GM12891 (cell line): ENCODE data around the gene PTPRN2.

ENCODE experiments used
- PAX5 ChIP-seq: IDR thresholded peaks from 2 replicates; pipeline ENCODE4 v1.6.1; 2011; ENCODE audit warnings: low read length, moderate library complexity, mild to moderate bottlenecking; ENCODE audit not compliant: insufficient read depth, severe bottlenecking
- POLR2A ChIP-seq: IDR thresholded peaks from 2 replicates; pipeline ENCODE4 v1.6.1; 2011; ENCODE audit warnings: low read depth, low read length, control low read depth
- POLR2AphosphoS5 ChIP-seq: IDR thresholded peaks from 2 replicates; pipeline ENCODE4 v1.6.1; 2011; ENCODE audit warnings: low read depth, low read length, control low read depth
- SPI1 ChIP-seq: IDR thresholded peaks from 2 replicates; pipeline ENCODE4 v1.6.1; 2011; ENCODE audit warnings: low read depth, low read length, control low read depth
- TAF1 ChIP-seq: IDR thresholded peaks from 2 replicates; pipeline ENCODE4 v1.6.1; 2011; ENCODE audit warnings: low read depth, low read length, control low read depth

DNA sequence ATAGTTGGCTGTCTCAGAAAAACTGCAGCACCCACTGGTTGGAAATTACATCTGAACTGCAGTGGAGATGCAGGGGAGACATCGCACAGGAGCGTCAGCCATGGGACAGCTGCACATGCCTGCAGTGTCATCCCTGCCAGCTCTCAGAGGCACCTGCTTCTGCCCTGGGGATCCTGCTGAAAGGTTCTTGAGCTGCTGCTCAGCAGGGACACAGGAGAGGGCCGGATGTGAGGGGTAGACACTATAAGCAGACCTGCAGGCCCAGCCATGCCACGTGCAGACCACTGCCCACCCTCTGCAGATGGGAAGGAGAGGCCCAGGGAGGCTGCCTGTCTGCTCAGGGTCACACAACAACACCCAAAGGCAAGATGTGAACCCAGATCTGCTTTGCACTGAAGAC lies 649.4 kb downstream of the PTPRN2 start:
- no peak for TF ChIP-seq SPI1
- TF ChIP-seq POLR2AphosphoS5 = no peak
- no peak for TF ChIP-seq TAF1
- no peak for TF ChIP-seq POLR2A
- TF ChIP-seq PAX5 = no peak
